ENCODE measurements around the gene PSD4.

The PSD4 gene

GRCh38 chr2:113190871-113191270, 17.1 kb downstream of the PSD4 start:
- no peak for TF ChIP-seq CTCF (IDR thresholded peaks at IDR 0.05; ENCODE audit: low read depth, low read length)
- Histone ChIP-seq H3K4me3 (ENCODE audit: low read depth, low read length) (no peak overlapping the region), H3K27me3 (ENCODE audit: insufficient read depth, low read depth, severe bottlenecking) (no peaks in the 10 kb centered on the region), H3K36me3 (no peaks in the 10 kb centered on the region), H3K27ac (no peak overlapping the region), H3K9me3 (ENCODE audit: severe bottlenecking) (no peaks in the 10 kb centered on the region)
- no peak for DNase-seq

GRCh38 chr2:113192459-113193100, 18.8 kb downstream of the PSD4 start:
- Histone ChIP-seq H3K4me3 (ENCODE audit: low read depth, low read length) (no peak overlapping the region), H3K9me3 (ENCODE audit: severe bottlenecking) (no peaks in the 10 kb centered on the region), H3K27ac (no peak overlapping the region), H3K27me3 (ENCODE audit: insufficient read depth, low read depth, severe bottlenecking) (no peaks in the 10 kb centered on the region), H3K36me3 (no peaks in the 10 kb centered on the region)
- no peak for DNase-seq
- peak; percentile 89 for TF ChIP-seq CTCF (IDR thresholded peaks at IDR 0.05; ENCODE audit: low read depth, low read length)

GRCh38 chr2:113195923-113196501, 22.2 kb downstream of the PSD4 start:
- no peaks in the 10 kb centered on the region for H3K9me3 ChIP-seq (ENCODE audit: severe bottlenecking)
- no peaks in the 10 kb centered on the region for H3K36me3 ChIP-seq
- TF ChIP-seq CTCF (IDR thresholded peaks at IDR 0.05; ENCODE audit: low read depth, low read length) = no peak
- no peak for DNase-seq
- H3K27me3 ChIP-seq (ENCODE audit: insufficient read depth, low read depth, severe bottlenecking) = no peaks in the 10 kb centered on the region
- H3K27ac ChIP-seq = no peak overlapping the region
- no peak overlapping the region for H3K4me3 ChIP-seq (ENCODE audit: low read depth, low read length)

GRCh38 chr2:113196839-113197238, 23.1 kb downstream of the PSD4 start:
- no peaks in the 10 kb centered on the region for H3K36me3 ChIP-seq
- H3K4me3 ChIP-seq (ENCODE audit: low read depth, low read length) = no peak overlapping the region
- no peak for DNase-seq
- no peaks in the 10 kb centered on the region for H3K9me3 ChIP-seq (ENCODE audit: severe bottlenecking)
- H3K27me3 ChIP-seq (ENCODE audit: insufficient read depth, low read depth, severe bottlenecking) = no peaks in the 10 kb centered on the region
- no peak overlapping the region for H3K27ac ChIP-seq
- no peak for TF ChIP-seq CTCF (IDR thresholded peaks at IDR 0.05; ENCODE audit: low read depth, low read length)

- no peak overlapping the region for H3K27ac ChIP-seq
- H3K36me3 ChIP-seq = no peaks in the 10 kb centered on the region
- no peak for DNase-seq
Observed at GRCh38 chr2:113197347-113198047, 23.7 kb downstream of the PSD4 start.

More at GRCh38 chr2:113197347-113198047, 23.7 kb downstream of the PSD4 start:
- Histone ChIP-seq H3K9me3 (ENCODE audit: severe bottlenecking) (no peaks in the 10 kb centered on the region), H3K27me3 (ENCODE audit: insufficient read depth, low read depth, severe bottlenecking) (no peaks in the 10 kb centered on the region), H3K4me3 (ENCODE audit: low read depth, low read length) (no peak overlapping the region)
- no peak for TF ChIP-seq CTCF (IDR thresholded peaks at IDR 0.05; ENCODE audit: low read depth, low read length)
